Psoas muscle (tissue), 8 donors: ENCODE results near the gene RPL13A. TPM values are rescaled to one million over a fixed set of nuclear protein-coding genes. Genes with fewer than 3 reads are reported as not detected.

ENCODE experiments used
- ATAC-seq, 4 donors: fragments of 200-7000 bp; cut with Tn5 transposase; one replicate each; pipeline ENCODE4 v1.9.1; 2020; ENCODE audit warnings: moderate library complexity in 3 of 4, mild to moderate bottlenecking in 2 of 4
- DNase-seq, 2 donors: peaks; one replicate each; pipeline ENCODE4 v3.0.0-alpha.2; 2020
- H3K27ac ChIP-seq: fragments of 200-600 bp; one replicate; pipeline ENCODE4 v1.8.0; 2022
- H3K27me3 ChIP-seq, 3 donors: fragments of 200-600 bp in 1 of 3; one replicate each; pipeline versions ENCODE4 v1.6.1 to v1.8.0; 2013 to 2022; ENCODE audit warnings: low read length in 2 of 3, mild to moderate bottlenecking in 2 of 3, moderate library complexity in 1 of 3; ENCODE audit not compliant: insufficient read depth in 3 of 3
- H3K36me3 ChIP-seq, 2 donors: fragments of 200-600 bp in 1 of 2; one replicate each; pipeline versions ENCODE4 v1.6.1 to v1.8.0; 2013 to 2022; ENCODE audit warnings: low read depth in 1 of 2, mild to moderate bottlenecking in 1 of 2, moderate library complexity in 1 of 2; ENCODE audit not compliant: insufficient read depth in 1 of 2
- H3K4me1 ChIP-seq: fragments of 200-600 bp; one replicate; pipeline ENCODE4 v1.8.0; 2022
- H3K4me3 ChIP-seq: fragments of 200-600 bp; one replicate; pipeline ENCODE4 v1.8.0; 2022; ENCODE audit warnings: mild to moderate bottlenecking
- H3K9me3 ChIP-seq: fragments of 200-600 bp; one replicate; pipeline ENCODE4 v1.8.0; 2022
- CTCF ChIP-seq: fragments of 200-600 bp; IDR thresholded peaks from one replicate; pipeline ENCODE4 v1.8.0; 2022; ENCODE audit warnings: antibody characterized with exemption
- WGBS, 3 donors: extraction: QIAGEN DNeasy Blood & Tissue Kit; methylation state at CpG; one replicate each; pipeline versions ENCODE4 v1.1.6 to v1.1.7; 2013; 5-methylcytosine and 5-hydroxymethylcytosine counted together
- intact Hi-C, 2 donors: fragments of 100-400 bp; cut with DNase I; formaldehyde crosslinking; loops; one replicate each; pipeline versions ENCODE4 v1.11.0 to v1.14.2; 2022
- polyA plus RNA-seq, 3 donors: library from polyadenylated mRNA; stranded (reverse); fragments of 200-250 nt; gene quantifications; one replicate each; pipeline ENCODE4 v1.2.3, GENCODE V29; 2013
- total RNA-seq, 4 donors: library from RNA; stranded (reverse); fragmentation: NEBNext Ultra II Directional in 2 of 4; extraction: Animal tissue kit (Norgen Biotek cat#: 25700) in 2 of 4; gene quantifications; one replicate each; pipeline versions ENCODE4 v1.2.1 to v1.2.4, GENCODE V29; 2021 to 2023
- donor health status: healthy with polysubstance abuse.
- donor health status: DM: no; HTN: no; CAD: no; lungs with moderate emphysema.
- donor health status: Bipolar disorder and iron deficiency.
- donor health status: healthy.
- donor health status: DM: yes; HTN: yes; CAD: no.
- donor health status: DM: no; HTN: no; CAD: no.
- donor health status: DM: no; HTN: no; CAD: no.
- donor health status: DM: yes; HTN: yes; CAD: no.

Gene RPL13A
- total and polyA plus RNA-seq, 7 donors, result 1,392 to 2,955 (median 1,992) TPM

GRCh38 chr19:49536921-49537462 is 49.6 kb downstream of the RPL13A start:
- peaks cover 0 to 17% of the 10 kb centered on the region in 2 donors for H3K36me3 ChIP-seq
- 88 to 93% (median 92%) methylated on average over 22 of the region's 22 CpGs for WGBS, 3 donors
- peaks cover 10% of the 10 kb centered on the region for H3K4me1 ChIP-seq
- intact Hi-C loops, result no loop called here
- ATAC-seq, result no peak
- no peak overlapping the region for H3K4me3 ChIP-seq
- H3K27me3 ChIP-seq, result no peaks in the 10 kb centered on the region
- no peak for TF ChIP-seq CTCF
- H3K9me3 ChIP-seq, result no peaks in the 10 kb centered on the region
- no peak overlapping the region for H3K27ac ChIP-seq
- DNase-seq, result no peak

GRCh38 chr19:49538643-49539042 is 51.2 kb downstream of the RPL13A start:
- DNase-seq (no peak), ATAC-seq (no peak)
- Histone ChIP-seq H3K27ac (no peak overlapping the region), H3K4me3 (no peak overlapping the region), H3K9me3 (no peaks in the 10 kb centered on the region), H3K27me3 (no peaks in the 10 kb centered on the region), H3K36me3 (peaks cover 0 to 17% of the 10 kb centered on the region in 2 donors), H3K4me1 (peaks cover 6% of the 10 kb centered on the region)
- TF ChIP-seq CTCF, result no peak
- intact Hi-C loops, result no loop called here
- WGBS, 3 donors, result 75 to 85% (median 78%) methylated on average over 5 of the region's 5 CpGs

- no peak overlapping the region for H3K4me3 ChIP-seq
- DNase-seq, result no peak
- no peak overlapping the region for H3K27ac ChIP-seq
- intact Hi-C loops, result no loop called here
- 93 to 99% (median 94%) methylated on average over 12 to 13 of the region's 13 CpGs for WGBS, 3 donors
- no peak for TF ChIP-seq CTCF
- no peaks in the 10 kb centered on the region for H3K9me3 ChIP-seq
- no peak for ATAC-seq
- no peaks in the 10 kb centered on the region for H3K27me3 ChIP-seq
- H3K36me3 ChIP-seq, result peaks cover 0 to 17% of the 10 kb centered on the region in 2 donors
- H3K4me1 ChIP-seq, result peaks cover 3% of the 10 kb centered on the region
These were observed 52.0 kb downstream of the RPL13A start for GRCh38 chr19:49539192-49539952.

Other genes starting within 250 kb of the RPL13A start
- under 1 TPM; 0.10 to 0.95 (median 0.39) TPM for gene SLC6A16, start 162.4 kb upstream of the RPL13A start, total RNA-seq
- under 1 TPM; 0.07 to 0.31 (median 0.08) TPM for gene SLC6A16, start 162.4 kb upstream of the RPL13A start, polyA plus RNA-seq
- gene CD37, start 152.2 kb upstream of the RPL13A start, total RNA-seq, result 1 to 10 TPM; 2.3 to 4.7 (median 4.4) TPM
- gene CD37, start 152.2 kb upstream of the RPL13A start, polyA plus RNA-seq, result 1 to 10 TPM in 2 of 3 donors, under 1 TPM in 1; 0.66 to 1.6 (median 1.6) TPM
- 10 to 100 TPM; 13.8 to 24.1 (median 14.8) TPM for gene TEAD2, start 125.2 kb upstream of the RPL13A start, total RNA-seq
- 10 to 100 TPM in 2 of 3 donors, 1 to 10 TPM in 1; 9.7 to 23.0 (median 15.0) TPM for gene TEAD2, start 125.2 kb upstream of the RPL13A start, polyA plus RNA-seq
- not detected for gene DKKL1, start 123.7 kb upstream of the RPL13A start, total RNA-seq
- under 1 TPM in 1 of 3 donors, not detected in 2; 0.06 TPM for gene DKKL1, start 123.7 kb upstream of the RPL13A start, polyA plus RNA-seq
- gene KASH5, start 99.4 kb upstream of the RPL13A start, total RNA-seq, result not detected
- gene KASH5, start 99.4 kb upstream of the RPL13A start, polyA plus RNA-seq, result not detected
- not detected for gene PTH2, start 64.2 kb upstream of the RPL13A start, total RNA-seq
- not detected for gene PTH2, start 64.2 kb upstream of the RPL13A start, polyA plus RNA-seq
- gene GFY, start 62.2 kb upstream of the RPL13A start, total RNA-seq, result not detected
- gene GFY, start 62.2 kb upstream of the RPL13A start, polyA plus RNA-seq, result under 1 TPM in 1 of 3 donors, not detected in 2; 0.33 TPM
- gene SLC17A7, start 46.1 kb upstream of the RPL13A start, total RNA-seq, result 1 to 10 TPM in 1 of 4 donors, under 1 TPM in 3; 0.42 to 1.8 (median 0.82) TPM
- gene SLC17A7, start 46.1 kb upstream of the RPL13A start, polyA plus RNA-seq, result under 1 TPM; 0.55 to 0.79 (median 0.59) TPM
- gene PIH1D1, start 35.8 kb upstream of the RPL13A start, total RNA-seq, result 10 to 100 TPM; 37.2 to 60.1 (median 43.1) TPM
- 10 to 100 TPM; 46.4 to 69.8 (median 52.2) TPM for gene PIH1D1, start 35.8 kb upstream of the RPL13A start, polyA plus RNA-seq
- gene ALDH16A1, start 34.4 kb upstream of the RPL13A start, total RNA-seq, result 10 to 100 TPM in 1 of 4 donors, 1 to 10 TPM in 3; 6.5 to 11.1 (median 7.7) TPM
- gene ALDH16A1, start 34.4 kb upstream of the RPL13A start, polyA plus RNA-seq, result 10 to 100 TPM in 1 of 3 donors, 1 to 10 TPM in 2; 3.6 to 12.9 (median 5.7) TPM
- gene FLT3LG, start 13.4 kb upstream of the RPL13A start, total RNA-seq, result 1 to 10 TPM; 1.9 to 3.2 (median 2.5) TPM
- gene FLT3LG, start 13.4 kb upstream of the RPL13A start, polyA plus RNA-seq, result 1 to 10 TPM; 1.9 to 4.5 (median 4.1) TPM
- gene RPS11, start 8.8 kb downstream of the RPL13A start, total RNA-seq, result 1,000 to 10,000 TPM; 1,146 to 1,506 (median 1,232) TPM
- gene RPS11, start 8.8 kb downstream of the RPL13A start, polyA plus RNA-seq, result 1,000 to 10,000 TPM; 2,461 to 3,844 (median 3,134) TPM
- 10 to 100 TPM; 42.2 to 79.3 (median 60.3) TPM for gene FCGRT, start 25.1 kb downstream of the RPL13A start, total RNA-seq
- gene FCGRT, start 25.1 kb downstream of the RPL13A start, polyA plus RNA-seq, result 10 to 100 TPM; 32.0 to 48.2 (median 39.9) TPM
- gene RCN3, start 40.4 kb downstream of the RPL13A start, total RNA-seq, result 1 to 10 TPM; 6.4 to 8.6 (median 7.4) TPM
- gene RCN3, start 40.4 kb downstream of the RPL13A start, polyA plus RNA-seq, result 1 to 10 TPM; 3.9 to 9.6 (median 7.3) TPM
- 10 to 100 TPM; 53.9 to 69.9 (median 58.1) TPM for gene NOSIP, start 92.9 kb downstream of the RPL13A start, total RNA-seq
- 100 to 1,000 TPM in 1 of 3 donors, 10 to 100 TPM in 2; 75.4 to 104 (median 95.2) TPM for gene NOSIP, start 92.9 kb downstream of the RPL13A start, polyA plus RNA-seq
- under 1 TPM; 0.24 to 0.89 (median 0.69) TPM for gene PRRG2, start 93.7 kb downstream of the RPL13A start, total RNA-seq
- 10 to 100 TPM in 1 of 3 donors, 1 to 10 TPM in 2; 1.4 to 16.0 (median 5.9) TPM for gene PRRG2, start 93.7 kb downstream of the RPL13A start, polyA plus RNA-seq
- gene PRR12, start 103.6 kb downstream of the RPL13A start, total RNA-seq, result 10 to 100 TPM in 1 of 4 donors, 1 to 10 TPM in 3; 7.1 to 15.1 (median 7.6) TPM
- 1 to 10 TPM; 2.3 to 5.0 (median 3.1) TPM for gene PRR12, start 103.6 kb downstream of the RPL13A start, polyA plus RNA-seq
- 10 to 100 TPM; 22.6 to 57.0 (median 42.5) TPM for gene RRAS, start 152.5 kb downstream of the RPL13A start, total RNA-seq
- gene RRAS, start 152.5 kb downstream of the RPL13A start, polyA plus RNA-seq, result 10 to 100 TPM; 39.9 to 49.8 (median 48.4) TPM
- gene SCAF1, start 154.6 kb downstream of the RPL13A start, total RNA-seq, result 10 to 100 TPM; 45.5 to 72.9 (median 61.0) TPM
- 10 to 100 TPM; 23.0 to 32.5 (median 23.8) TPM for gene SCAF1, start 154.6 kb downstream of the RPL13A start, polyA plus RNA-seq
- 10 to 100 TPM; 10.3 to 22.1 (median 14.4) TPM for gene IRF3, start 178.2 kb downstream of the RPL13A start, total RNA-seq
- 10 to 100 TPM; 18.2 to 26.5 (median 21.7) TPM for gene IRF3, start 178.2 kb downstream of the RPL13A start, polyA plus RNA-seq
- gene BCL2L12, start 178.3 kb downstream of the RPL13A start, total RNA-seq, result 10 to 100 TPM; 13.0 to 21.5 (median 15.8) TPM
- 10 to 100 TPM; 28.3 to 42.7 (median 35.0) TPM for gene BCL2L12, start 178.3 kb downstream of the RPL13A start, polyA plus RNA-seq
- gene PRMT1, start 189.7 kb downstream of the RPL13A start, total RNA-seq, result 100 to 1,000 TPM; 180 to 259 (median 198) TPM
- gene PRMT1, start 189.7 kb downstream of the RPL13A start, polyA plus RNA-seq, result 100 to 1,000 TPM; 139 to 424 (median 208) TPM
- gene ADM5, start 202.0 kb downstream of the RPL13A start, total RNA-seq, result 1 to 10 TPM in 2 of 4 donors, under 1 TPM in 2; 0.58 to 1.5 (median 1.0) TPM
- gene ADM5, start 202.0 kb downstream of the RPL13A start, polyA plus RNA-seq, result under 1 TPM; 0.38 to 0.48 (median 0.41) TPM
- 1 to 10 TPM in 1 of 4 donors, under 1 TPM in 3; 0.53 to 1.2 (median 0.70) TPM for gene CPT1C, start 203.5 kb downstream of the RPL13A start, total RNA-seq
- 1 to 10 TPM in 2 of 3 donors, under 1 TPM in 1; 0.34 to 1.1 (median 1.0) TPM for gene CPT1C, start 203.5 kb downstream of the RPL13A start, polyA plus RNA-seq